Endothelial cell of umbilical vein (primary cell): ENCODE data around the gene NAXD. TPM values are rescaled to one million over a fixed set of nuclear protein-coding genes. Genes with fewer than 3 reads are reported as not detected.

Experiments
- BruUV-seq: library from RNA; stranded (reverse); fragments of 400-500 nt; replicated peaks from 2 replicates; lab custom pipeline; 2021; lab: Mats Ljungman, UMichigan
- CTCF ChIA-PET: fragments of 300-600, 350-600 bp; sonication (Branson Sonifier 250); formaldehyde crosslinking; loops from one replicate; lab custom pipeline; 2021; ENCODE audit warnings: antibody characterized with exemption, inconsistent platforms; lab: Charles Lee
- POLR2A ChIA-PET: fragments of 300-600, 350-600 bp; sonication (Branson Sonifier 250); formaldehyde crosslinking; loops from one replicate; lab custom pipeline; 2021; ENCODE audit warnings: antibody characterized with exemption, inconsistent platforms; lab: Charles Lee
- DNase-seq: peaks from one replicate; pipeline ENCODE4 v3.0.0-alpha.2; 2011; ENCODE audit warnings: low read depth, low spot score
- FAIRE-seq: peaks from 2 replicates; lab custom pipeline; 2011; peaks lifted over from hg19 to GRCh38; lab: Jason Lieb, UNC
- H2AFZ ChIP-seq: 2 replicates; pipeline ENCODE4 v1.6.0; 2012; ENCODE audit warnings: low read depth, low read length, control low read depth, inconsistent platforms
- H3K27ac ChIP-seq: 2 replicates; pipeline ENCODE4 v1.5.1; 2011; ENCODE audit warnings: low read depth, mild to moderate bottlenecking, control low read depth, low read length, moderate library complexity; ENCODE audit not compliant: insufficient read depth
- H3K27me3 ChIP-seq, 2 experiments: 2 replicates each; pipeline versions ENCODE4 v1.6.0 to v1.6.1; 2011; ENCODE audit warnings: low read length in 2 of 2, mixed read lengths in 1 of 2; ENCODE audit not compliant: control insufficient read depth in 2 of 2, insufficient read depth in 2 of 2
- H3K36me3 ChIP-seq, 2 experiments: 2 replicates in 1 of 2; 3 replicates in 1 of 2; pipeline ENCODE4 v1.5.1; 2011; ENCODE audit warnings: low read length in 2 of 2, mild to moderate bottlenecking in 1 of 2, moderate library complexity in 1 of 2; ENCODE audit not compliant: control insufficient read depth in 2 of 2, insufficient read depth in 2 of 2; ENCODE audit errors: extremely low read depth in 1 of 2
- H3K4me1 ChIP-seq: 3 replicates; pipeline ENCODE4 v1.5.1; 2011; ENCODE audit warnings: mild to moderate bottlenecking, low read length; ENCODE audit not compliant: control insufficient read depth, insufficient read depth; ENCODE audit errors: extremely low read depth
- H3K4me2 ChIP-seq: 2 replicates; pipeline ENCODE4 v1.6.1; 2011; ENCODE audit warnings: low read length, control low read depth, mixed read lengths; ENCODE audit not compliant: insufficient read depth
- H3K4me3 ChIP-seq, 3 experiments: fragments of 200-600 bp in 1 of 3; sonication (generic), shearing (Covaris generic) in 1 of 3; replicated peaks in 1 of 3; 2 replicates each; pipeline ENCODE4 v1.5.1; 2011 to 2016; ENCODE audit warnings: control low read depth in 3 of 3, low read length in 3 of 3, mild to moderate bottlenecking in 2 of 3, inconsistent platforms in 1 of 3, low read depth in 1 of 3, moderate library complexity in 1 of 3; ENCODE audit not compliant: insufficient read depth in 1 of 3
- H3K79me2 ChIP-seq: 2 replicates; pipeline ENCODE4 v1.6.0; 2012; ENCODE audit warnings: low read length, inconsistent platforms; ENCODE audit not compliant: control insufficient read depth, insufficient read depth
- H3K9ac ChIP-seq: replicated peaks from 2 replicates; pipeline ENCODE3; 2011; ENCODE audit warnings: low read length, control low read depth; ENCODE audit not compliant: insufficient read depth; ENCODE audit errors: extremely low read depth
- H3K9me1 ChIP-seq: replicated peaks from 3 replicates; pipeline ENCODE4 v1.6.0; 2011; ENCODE audit warnings: mild to moderate bottlenecking, low read length; ENCODE audit not compliant: control insufficient read depth, insufficient read depth; ENCODE audit errors: extremely low read depth
- H3K9me3 ChIP-seq: replicated peaks from 2 replicates; pipeline ENCODE4 v1.5.1; 2012; ENCODE audit warnings: low read length, inconsistent platforms; ENCODE audit not compliant: control insufficient read depth, insufficient read depth
- H4K20me1 ChIP-seq: replicated peaks from 2 replicates; pipeline ENCODE3; 2011; ENCODE audit warnings: mild to moderate bottlenecking, low read length; ENCODE audit not compliant: control insufficient read depth, insufficient read depth; ENCODE audit errors: extremely low read depth
- EZH2 ChIP-seq: IDR thresholded peaks from 2 replicates; pipeline ENCODE4 v1.6.1; 2012; ENCODE audit warnings: borderline replicate concordance, low read depth, mild to moderate bottlenecking, moderate library complexity, low read length, inconsistent platforms; ENCODE audit not compliant: severe bottlenecking
- FOS ChIP-seq: IDR thresholded peaks from 2 replicates; pipeline ENCODE4 v1.6.1; 2011; ENCODE audit warnings: mild to moderate bottlenecking, low read length, moderate library complexity, borderline replicate concordance; ENCODE audit not compliant: insufficient read depth
- GATA2 ChIP-seq: IDR thresholded peaks from 2 replicates; pipeline ENCODE4 v1.7.0; 2011; ENCODE audit warnings: low read depth, mild to moderate bottlenecking, moderate library complexity, mixed read lengths, low read length; ENCODE audit not compliant: insufficient read length, insufficient read depth
- JUN ChIP-seq: IDR thresholded peaks from 2 replicates; pipeline ENCODE4 v1.6.1; 2011; ENCODE audit warnings: borderline replicate concordance, low read depth; ENCODE audit not compliant: insufficient read length, insufficient read depth
- MAX ChIP-seq: IDR thresholded peaks from 2 replicates; pipeline ENCODE4 v1.6.1; 2011; ENCODE audit not compliant: insufficient read depth, insufficient read length
- MYC ChIP-seq: IDR thresholded peaks from one replicate; pipeline ENCODE4 v1.6.1; 2011; ENCODE audit warnings: mild to moderate bottlenecking, low read depth, low read length
- POLR2A ChIP-seq: IDR thresholded peaks from 2 replicates; pipeline ENCODE4 v1.6.1; 2012; ENCODE audit warnings: low read depth, mild to moderate bottlenecking, control low read depth, low read length
- POLR2AphosphoS5 ChIP-seq: IDR thresholded peaks from 2 replicates; pipeline ENCODE4 v1.6.1; 2012; ENCODE audit warnings: low read depth, mild to moderate bottlenecking, control low read depth, low read length, moderate library complexity; ENCODE audit not compliant: insufficient read depth
- dilution Hi-C: fragments of 300-500 bp; cut with MboI; formaldehyde crosslinking; loops from one replicate; pipeline ENCODE4 v1.15.0; 2019; ENCODE audit warnings: low sequenced_read_pairs; ENCODE audit not compliant: extremely low pct_ligation_motif_present
- intact Hi-C: fragments of 100-400 bp; cut with micrococcal nuclease; formaldehyde crosslinking; loops from one replicate; pipeline ENCODE4 v1.10.0; 2022
- polyA plus RNA-seq, 4 experiments: library from polyadenylated mRNA; depleted of rRNA in 3 of 4; stranded (reverse) in 3 of 4; unstranded in 1 of 4; fragments of >200 nt; gene quantifications; 2 replicates each; pipeline versions ENCODE4 v1.2.1 to v1.2.3, GENCODE V29; 2011 to 2012; ENCODE audit warnings: missing spikeins in 1 of 4
- total RNA-seq: library from RNA; stranded (reverse); gene quantifications from 2 replicates; pipeline ENCODE4 v1.2.3, GENCODE V29; 2021
- TF ChIP-seq, protein P1 (sequence below), 2 donors: IDR thresholded peaks; 1 replicate in 1 of 2; 2 replicates in 1 of 2; pipeline ENCODE4 v1.5.1; 2011; ENCODE audit warnings: low read length in 2 of 2, mild to moderate bottlenecking in 2 of 2, moderate library complexity in 2 of 2, control low read depth in 1 of 2, inconsistent platforms in 1 of 2, low read depth in 1 of 2; ENCODE audit not compliant: insufficient read depth in 1 of 2; ENCODE audit errors: extremely low read depth in 1 of 2

Gene NAXD
- total and polyA plus RNA-seq, 2 donors (not counting 3 experiments of a cell fraction or from before 2014, with no cell fraction given): 19.9 to 42.9 TPM

DNA sequence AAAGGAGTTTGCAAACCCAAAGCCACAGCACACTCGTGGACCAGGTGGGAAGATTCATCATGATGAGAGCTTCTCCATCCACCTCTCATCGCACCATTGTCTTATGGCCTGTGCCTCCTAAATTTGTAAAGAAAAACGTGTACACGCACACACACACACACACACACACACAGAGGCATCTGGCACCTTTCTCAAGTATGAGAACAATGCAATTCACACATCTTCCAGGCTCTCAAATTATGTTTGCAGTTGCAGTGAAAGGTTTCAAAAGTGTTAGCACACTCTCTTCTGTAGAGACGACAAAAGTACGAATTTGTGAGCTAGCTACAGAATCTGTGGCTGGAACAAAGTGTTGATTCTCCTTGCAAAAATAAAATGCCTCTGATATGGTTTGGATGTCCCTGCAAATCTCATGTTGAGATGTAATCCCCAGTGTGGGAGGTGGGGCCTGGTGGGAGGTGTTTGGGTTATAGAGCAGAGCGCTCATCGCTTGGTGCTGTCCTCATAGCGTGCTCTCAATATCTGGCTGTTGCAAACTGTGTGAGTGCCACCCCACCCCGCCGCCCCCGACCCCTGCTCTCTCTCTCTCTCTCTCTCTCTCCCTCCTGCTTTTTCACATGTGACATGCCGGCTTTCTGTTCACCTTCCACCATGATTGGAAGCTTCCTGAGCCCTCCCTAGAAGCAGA is 32.0 kb upstream of the NAXD start:
- DNase-seq: no peak
- no peak overlapping the region for H3K27ac ChIP-seq
- no peaks in the 10 kb centered on the region for H3K9me3 ChIP-seq
- no peaks in the 10 kb centered on the region for H3K4me1 ChIP-seq
- CTCF ChIA-PET: interaction anchor here (1.9 kb wide), 1 partner anchor 10 kb away, joined by 8 read pairs; no protein-coding TSS in a partner anchor
- BruUV-seq: no TSS peak
- dilution Hi-C loops (no loop called here), intact Hi-C loops (no loop called here)
- no peak overlapping the region for H3K4me2 ChIP-seq
- POLR2A ChIA-PET: no interaction called here
- H3K79me2 ChIP-seq: no peaks in the 10 kb centered on the region
- H3K4me3 ChIP-seq: no peak overlapping the region
- no peaks in the 10 kb centered on the region for H4K20me1 ChIP-seq
- H3K9ac ChIP-seq: no peak overlapping the region
- TF ChIP-seq POLR2A (no peak), EZH2 (no peak), POLR2AphosphoS5 (no peak), JUN (no peak), GATA2 (no peak), MYC (no peak), FOS (no peak), MAX (no peak)
- TF ChIP-seq, protein P1, sequence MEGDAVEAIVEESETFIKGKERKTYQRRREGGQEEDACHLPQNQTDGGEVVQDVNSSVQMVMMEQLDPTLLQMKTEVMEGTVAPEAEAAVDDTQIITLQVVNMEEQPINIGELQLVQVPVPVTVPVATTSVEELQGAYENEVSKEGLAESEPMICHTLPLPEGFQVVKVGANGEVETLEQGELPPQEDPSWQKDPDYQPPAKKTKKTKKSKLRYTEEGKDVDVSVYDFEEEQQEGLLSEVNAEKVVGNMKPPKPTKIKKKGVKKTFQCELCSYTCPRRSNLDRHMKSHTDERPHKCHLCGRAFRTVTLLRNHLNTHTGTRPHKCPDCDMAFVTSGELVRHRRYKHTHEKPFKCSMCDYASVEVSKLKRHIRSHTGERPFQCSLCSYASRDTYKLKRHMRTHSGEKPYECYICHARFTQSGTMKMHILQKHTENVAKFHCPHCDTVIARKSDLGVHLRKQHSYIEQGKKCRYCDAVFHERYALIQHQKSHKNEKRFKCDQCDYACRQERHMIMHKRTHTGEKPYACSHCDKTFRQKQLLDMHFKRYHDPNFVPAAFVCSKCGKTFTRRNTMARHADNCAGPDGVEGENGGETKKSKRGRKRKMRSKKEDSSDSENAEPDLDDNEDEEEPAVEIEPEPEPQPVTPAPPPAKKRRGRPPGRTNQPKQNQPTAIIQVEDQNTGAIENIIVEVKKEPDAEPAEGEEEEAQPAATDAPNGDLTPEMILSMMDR (IDR thresholded peaks at IDR 0.05; ENCODE audit: extremely low read depth in 1 of 2, insufficient read depth in 1 of 2, low read depth in 1 of 2, low read length in 2 of 2): no peak
- no peaks in the 10 kb centered on the region for H3K9me1 ChIP-seq
- no peak overlapping the region for H2AFZ ChIP-seq
- no peaks in the 10 kb centered on the region for H3K36me3 ChIP-seq
- H3K27me3 ChIP-seq: peaks cover 4 to 8% of the 10 kb centered on the region in 2 experiments
- no peak for FAIRE-seq
